GM12892 (cell line): ENCODE measurements around the gene TMEM260.

Experiments used
- POLR2A ChIP-seq: IDR thresholded peaks from 2 replicates; pipeline ENCODE4 v1.6.1; 2011; ENCODE audit warnings: low read depth, low read length, control low read depth
- TAF1 ChIP-seq: IDR thresholded peaks from 2 replicates; pipeline ENCODE4 v1.6.1; 2011; ENCODE audit warnings: low read depth, mild to moderate bottlenecking, control low read depth, low read length, borderline replicate concordance

GRCh38 chr14:56617084-56617483 is 37.5 kb downstream of the TMEM260 start:
- TF ChIP-seq TAF1 (no peak), POLR2A (no peak)
